Renal cortical epithelial cell (primary cell): ENCODE data around the gene CBARP. TPM values are rescaled to one million over a fixed set of nuclear protein-coding genes. Genes with fewer than 3 reads are reported as not detected.
A peak's percentile ranks its signal among the peaks of the same experiment; 100 is the strongest.

ENCODE experiments used
- DNase-seq: peaks from one replicate; pipeline ENCODE4 v3.0.0-alpha.2; 2011; ENCODE audit warnings: low read depth
- total RNA-seq: library from RNA; depleted of rRNA; stranded (reverse); fragments of >200 nt; gene quantifications from 2 replicates; pipeline ENCODE4 v1.2.3, GENCODE V29; 2014

CBARP gene
- total RNA-seq, 1 donor from 2014 or later, result 4.3 TPM

GRCh38 chr19:1275976-1276627 is 38.3 kb upstream of the CBARP start:
- DNase-seq, result no peak

- peak; percentile 85 for DNase-seq
Measured at GRCh38 chr19:1275260-1275975, 37.6 kb upstream of the CBARP start, which contains the start of gene FAM174C. TSS of gene FAM174C (plus strand) at chr19:1275530. CDS start at chr19:1275550, 20 bp downstream.

- no peak for DNase-seq
Measured at GRCh38 chr19:1274852-1275259, 37.1 kb upstream of the CBARP start.

GRCh38 chr19:1274081-1274851 is 36.5 kb upstream of the CBARP start:
- DNase-seq, result no peak

- DNase-seq, result no peak
Measured at GRCh38 chr19:1273263-1274041, 35.6 kb upstream of the CBARP start.

- DNase-seq, result no peak
Measured at GRCh38 chr19:1272423-1273262, 34.8 kb upstream of the CBARP start.

GRCh38 chr19:1271528-1272422 is 34.0 kb upstream of the CBARP start:
- DNase-seq, result no peak

- no peak for DNase-seq
Measured at GRCh38 chr19:1270854-1271527, 33.2 kb upstream of the CBARP start.

- DNase-seq, result peak; percentile 29
Measured at GRCh38 chr19:1270213-1270853, 32.5 kb upstream of the CBARP start.

GRCh38 chr19:1269478-1270212 is 31.8 kb upstream of the CBARP start:
- peak; percentile 78 for DNase-seq

GRCh38 chr19:1269065-1269477 is 31.3 kb upstream of the CBARP start, which contains the start of gene CIRBP:
TSS of gene CIRBP (plus strand) at chr19:1269332. CDS start at chr19:1270934, 1,602 bp downstream.
- peak; percentile 94 for DNase-seq

- no peak for DNase-seq
Measured at GRCh38 chr19:1268226-1269064, 30.6 kb upstream of the CBARP start.

GRCh38 chr19:1267477-1268225 is 29.8 kb upstream of the CBARP start:
- no peak for DNase-seq

- DNase-seq, result no peak
Measured at GRCh38 chr19:1266916-1267476, 29.2 kb upstream of the CBARP start.

- DNase-seq, result no peak
Measured at GRCh38 chr19:1266129-1266915, 28.5 kb upstream of the CBARP start.
